ENCODE data around the gene PCED1B. TPM values are rescaled to one million over a fixed set of nuclear protein-coding genes. Genes with fewer than 3 reads are reported as not detected.
A peak's percentile ranks its signal among the peaks of the same experiment; 100 is the strongest.
"Not testable (repeated sequence)": the region's sequence is repeated elsewhere in the genome, so short reads cannot be mapped to it uniquely, and the experiment has no call there.

PCED1B gene
- total RNA-seq, 1 experiment from 2014 or later, result 4.5 TPM

- peak; percentile 53 for DNase-seq (ENCODE audit: low read depth)
Measured at GRCh38 chr12:47088021-47088944, 8.9 kb downstream of the PCED1B start.

- no peak for DNase-seq (ENCODE audit: low read depth)
Measured at GRCh38 chr12:47091009-47091408, 11.6 kb downstream of the PCED1B start.

- DNase-seq (ENCODE audit: low read depth), result peak; percentile 92
Measured at GRCh38 chr12:47094804-47095203, 15.4 kb downstream of the PCED1B start.

GRCh38 chr12:47095446-47096236 lies 16.2 kb downstream of the PCED1B start:
- DNase-seq (ENCODE audit: low read depth), result peak; percentile 91

GRCh38 chr12:47097276-47097896 lies 18.0 kb downstream of the PCED1B start:
- DNase-seq (ENCODE audit: low read depth), result peak; percentile 75

- no peak for DNase-seq (ENCODE audit: low read depth)
Measured at GRCh38 chr12:47098099-47098498, 18.7 kb downstream of the PCED1B start.

GRCh38 chr12:47099610-47100009 lies 20.2 kb downstream of the PCED1B start:
- no peak for DNase-seq (ENCODE audit: low read depth)

- peak; percentile 39 for DNase-seq (ENCODE audit: low read depth)
Measured at GRCh38 chr12:47100160-47100559, 20.7 kb downstream of the PCED1B start.

- no peak for DNase-seq (ENCODE audit: low read depth)
Measured at GRCh38 chr12:47102406-47102805, 23.0 kb downstream of the PCED1B start.

- peak; percentile 88 for DNase-seq (ENCODE audit: low read depth)
Measured at GRCh38 chr12:47102845-47103651, 23.6 kb downstream of the PCED1B start.

GRCh38 chr12:47105914-47106674 lies 26.7 kb downstream of the PCED1B start:
- DNase-seq (ENCODE audit: low read depth), result no peak

GRCh38 chr12:47107446-47107845 lies 28.0 kb downstream of the PCED1B start:
- no peak for DNase-seq (ENCODE audit: low read depth)

- DNase-seq (ENCODE audit: low read depth), result no peak
Measured at GRCh38 chr12:47107926-47108325, 28.5 kb downstream of the PCED1B start.

GRCh38 chr12:47110011-47110541 lies 30.7 kb downstream of the PCED1B start:
- no peak for DNase-seq (ENCODE audit: low read depth)

GRCh38 chr12:47110718-47111391 lies 31.4 kb downstream of the PCED1B start:
- no peak for DNase-seq (ENCODE audit: low read depth)

GRCh38 chr12:47111392-47111778 lies 32.0 kb downstream of the PCED1B start:
- DNase-seq (ENCODE audit: low read depth), result no peak

GRCh38 chr12:47111854-47112253 lies 32.4 kb downstream of the PCED1B start:
- DNase-seq (ENCODE audit: low read depth), result no peak

- DNase-seq (ENCODE audit: low read depth), result no peak
Measured at GRCh38 chr12:47112679-47113078, 33.3 kb downstream of the PCED1B start.

GRCh38 chr12:47114481-47114892 lies 35.1 kb downstream of the PCED1B start:
- no peak for DNase-seq (ENCODE audit: low read depth)

- not testable (repeated sequence) for DNase-seq (ENCODE audit: low read depth)
Measured at GRCh38 chr12:47117305-47117704, 37.9 kb downstream of the PCED1B start.

Data from M059J (cell line).